IPS-18a (cell line): Measurements from ENCODE around the gene ROPN1.
"Not testable (repeated sequence)": the region's sequence is repeated elsewhere in the genome, so short reads cannot be mapped to it uniquely, and the experiment has no call there.

Experiments used
- H3K27ac ChIP-seq: one replicate; pipeline ENCODE4 v1.5.1; 2013; ENCODE audit warnings: low read length
- H3K27me3 ChIP-seq: one replicate; pipeline ENCODE4 v1.6.1; 2013; ENCODE audit warnings: mild to moderate bottlenecking, low read length; ENCODE audit not compliant: control insufficient read depth, insufficient read depth
- H3K36me3 ChIP-seq: one replicate; pipeline ENCODE4 v1.6.1; 2013; ENCODE audit warnings: low read depth, low read length; ENCODE audit not compliant: control insufficient read depth
- H3K4me1 ChIP-seq: one replicate; pipeline ENCODE4 v1.6.1; 2013; ENCODE audit warnings: low read depth, low read length; ENCODE audit not compliant: control insufficient read depth
- H3K4me3 ChIP-seq: one replicate; pipeline ENCODE4 v1.5.1; 2013; ENCODE audit warnings: low read length
- H3K9ac ChIP-seq: one replicate; pipeline ENCODE4 v1.6.1; 2013; ENCODE audit warnings: mild to moderate bottlenecking, low read length, moderate library complexity
- H3K9me3 ChIP-seq: one replicate; pipeline ENCODE4 v1.6.1; 2013; ENCODE audit warnings: low read depth, low read length; ENCODE audit not compliant: control insufficient read depth

Gene ROPN1

DNA sequence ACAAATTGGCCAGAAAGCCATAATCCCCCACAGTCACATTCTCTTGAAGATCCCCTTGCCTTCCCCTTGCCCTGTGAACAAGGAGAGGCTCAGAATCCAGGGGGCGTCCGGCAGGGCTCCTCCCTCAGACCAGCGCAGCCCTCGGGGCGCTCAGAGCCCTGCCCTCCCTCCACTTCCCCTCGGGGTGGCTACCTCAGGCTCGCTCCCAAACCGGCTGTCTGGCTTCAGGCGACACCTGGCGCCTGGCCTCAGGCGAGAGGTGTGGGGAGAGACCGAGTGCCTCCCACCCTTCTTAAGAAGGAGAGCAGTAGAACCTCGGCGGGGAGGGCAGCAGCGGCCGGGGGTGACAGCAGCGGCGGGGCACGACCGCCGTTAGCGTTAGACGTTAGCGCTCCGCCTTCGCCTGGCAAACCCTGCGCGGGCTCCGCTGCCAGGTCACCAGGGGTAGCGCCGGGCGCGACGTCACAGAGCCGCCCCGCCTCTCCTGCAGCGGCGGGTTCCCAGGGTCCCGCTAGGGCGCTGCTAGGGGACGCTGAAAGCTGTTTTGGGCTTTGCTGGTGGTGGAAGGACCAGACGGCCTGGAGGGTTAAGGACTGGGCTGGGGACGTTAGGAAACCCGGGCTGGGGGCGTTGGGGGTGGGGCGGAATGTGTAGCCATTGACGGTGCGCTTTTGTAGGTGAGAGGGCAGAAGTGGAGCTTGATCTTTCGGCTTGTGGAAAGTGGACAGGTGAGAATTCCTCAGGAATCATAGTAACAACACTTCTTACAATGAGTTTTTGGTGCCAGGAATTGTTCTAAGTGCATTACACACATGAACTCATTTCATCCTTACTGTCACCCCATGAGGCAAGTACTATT lies at the start of gene ROPN1:
Gene ROPN1 (minus strand): TSS at position 395 of the 859 bp plus-strand sequence. CDS start 11,643 bp downstream, outside the sequence.
- H3K4me3 ChIP-seq: not testable (repeated sequence)

DNA sequence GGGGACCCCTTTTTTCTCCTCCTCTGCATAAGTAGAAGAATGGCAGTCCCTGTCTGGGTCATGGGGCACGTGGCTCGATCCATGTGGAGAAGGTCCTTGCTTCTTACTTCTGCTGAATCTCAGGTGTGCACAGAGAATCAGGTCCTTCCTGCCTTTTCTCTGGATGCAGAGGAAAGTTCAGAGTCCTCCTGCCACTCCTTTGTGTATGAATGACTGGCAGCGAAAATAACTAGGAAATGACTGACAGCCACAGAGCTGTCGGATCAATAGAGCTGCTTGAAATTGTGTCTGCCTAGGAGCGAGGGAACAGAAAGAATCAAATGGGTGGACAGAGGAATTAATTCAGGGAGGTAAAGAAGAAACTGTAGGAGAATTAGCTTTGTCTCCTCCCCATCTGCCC lies 49.6 kb upstream of the ROPN1 start:
- H3K36me3 ChIP-seq: no peaks in the 10 kb centered on the region
- H3K27me3 ChIP-seq: peaks cover 12% of the 10 kb centered on the region
- no peak overlapping the region for H3K4me3 ChIP-seq
- no peaks in the 10 kb centered on the region for H3K9me3 ChIP-seq
- H3K4me1 ChIP-seq: no peaks in the 10 kb centered on the region
- no peak overlapping the region for H3K9ac ChIP-seq
- H3K27ac ChIP-seq: no peak overlapping the region

More for the DNA sequence above, at the start of gene ROPN1:
- H3K9me3 ChIP-seq, H3K9ac ChIP-seq, H3K4me1 ChIP-seq, H3K27ac ChIP-seq, H3K36me3 ChIP-seq: not testable (repeated sequence)
- H3K27me3 ChIP-seq: peaks cover 57% of the 10 kb centered on the region

DNA sequence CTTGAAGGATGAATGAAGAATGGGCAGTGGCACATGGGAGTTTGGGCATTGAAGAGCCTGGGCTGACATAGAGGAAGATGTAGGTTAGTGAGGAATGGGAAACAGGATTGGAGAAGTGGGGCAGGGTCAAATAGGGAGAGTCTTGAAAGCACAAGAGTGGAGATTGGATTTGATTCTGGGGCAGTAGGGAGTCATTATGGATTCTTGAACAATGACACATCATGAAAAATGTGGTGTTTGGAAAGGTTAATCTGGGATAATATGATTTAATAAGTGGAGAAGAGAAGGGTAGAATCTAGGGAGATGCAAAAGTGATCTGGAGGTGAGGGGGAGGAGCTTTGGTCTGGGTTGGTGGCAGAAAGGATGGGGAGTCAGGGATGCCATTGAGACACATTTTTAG lies 45.4 kb upstream of the ROPN1 start:
- H3K4me3 ChIP-seq: no peak overlapping the region
- H3K4me1 ChIP-seq: no peaks in the 10 kb centered on the region
- no peak overlapping the region for H3K9ac ChIP-seq
- H3K36me3 ChIP-seq: no peaks in the 10 kb centered on the region
- H3K27me3 ChIP-seq: peaks cover 42% of the 10 kb centered on the region
- H3K27ac ChIP-seq: no peak overlapping the region
- H3K9me3 ChIP-seq: no peaks in the 10 kb centered on the region

DNA sequence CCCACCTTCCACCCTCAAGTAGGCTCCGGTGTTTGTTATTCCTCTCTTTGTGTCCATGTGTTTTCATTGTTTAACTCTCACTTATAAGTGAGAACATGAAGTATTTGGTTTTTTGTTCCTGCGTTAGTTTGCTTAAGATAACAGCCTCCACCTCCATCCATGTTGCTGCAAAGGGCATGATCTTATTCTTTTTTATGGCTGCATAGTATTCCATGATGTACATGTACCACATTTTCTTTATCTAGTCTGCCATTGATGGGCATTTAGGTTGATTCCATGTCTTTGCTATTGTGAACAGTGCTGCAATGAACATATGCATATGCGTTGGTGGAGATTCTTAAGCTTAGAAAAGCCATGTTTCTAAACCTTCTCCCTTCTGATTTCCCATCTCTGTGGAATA lies 44.3 kb upstream of the ROPN1 start:
- H3K27me3 ChIP-seq: peaks cover 53% of the 10 kb centered on the region
- H3K9ac ChIP-seq, H3K27ac ChIP-seq, H3K36me3 ChIP-seq, H3K4me3 ChIP-seq, H3K4me1 ChIP-seq, H3K9me3 ChIP-seq: not testable (repeated sequence)

DNA sequence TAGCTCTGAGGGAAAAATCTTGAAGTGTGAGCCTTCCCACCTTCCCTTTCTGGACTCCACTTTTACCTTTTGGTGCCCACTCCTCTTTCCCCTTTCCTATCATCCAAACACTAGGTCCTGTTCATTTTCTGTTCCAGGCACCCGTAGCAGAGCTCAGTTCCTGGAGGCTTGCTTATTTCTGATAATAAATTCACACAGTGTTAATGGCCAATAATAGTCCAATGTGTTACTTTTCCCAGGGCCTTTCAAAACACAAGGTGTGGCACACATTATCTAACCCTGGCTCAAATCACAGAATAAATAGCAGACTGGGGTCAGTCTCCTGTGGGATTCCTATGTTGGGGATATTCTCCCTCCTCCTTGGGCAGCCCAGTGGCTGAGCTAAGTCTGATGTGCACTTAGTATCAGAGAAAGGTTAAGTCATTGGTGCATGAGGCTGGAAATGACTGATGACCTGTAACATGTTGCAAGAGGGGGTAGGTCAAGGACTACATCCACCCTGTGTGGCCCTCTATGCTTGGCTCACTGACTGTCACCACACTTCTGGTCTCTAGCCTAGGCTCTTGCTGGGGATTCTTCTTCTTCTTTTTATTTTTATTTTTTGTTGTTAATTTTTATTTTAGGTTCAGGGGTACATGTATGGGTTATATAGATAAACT lies 43.7 kb upstream of the ROPN1 start:
- no peaks in the 10 kb centered on the region for H3K9me3 ChIP-seq
- H3K36me3 ChIP-seq: no peaks in the 10 kb centered on the region
- H3K4me3 ChIP-seq: no peak overlapping the region
- peaks cover 56% of the 10 kb centered on the region for H3K27me3 ChIP-seq
- peaks cover 3% of the 10 kb centered on the region for H3K4me1 ChIP-seq
- no peak overlapping the region for H3K9ac ChIP-seq
- no peak overlapping the region for H3K27ac ChIP-seq

DNA sequence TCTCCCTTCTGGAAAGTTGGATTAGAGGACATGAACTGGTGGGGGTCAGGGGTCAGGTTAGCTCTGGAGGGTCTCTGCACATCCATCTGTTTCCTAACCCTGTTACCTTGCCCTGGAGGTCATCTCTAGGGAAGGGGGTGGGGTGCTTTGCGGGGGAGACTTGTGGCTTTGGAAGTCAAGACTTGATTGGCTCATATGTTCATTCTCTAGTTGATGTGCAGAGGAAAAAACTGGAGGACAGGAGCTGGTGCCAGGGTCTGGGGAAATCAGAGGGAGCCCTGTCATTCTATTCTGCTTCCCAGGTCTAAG lies 42.9 kb upstream of the ROPN1 start:
- Histone ChIP-seq H3K9me3 (no peaks in the 10 kb centered on the region), H3K9ac (no peak overlapping the region), H3K4me1 (peaks cover 3% of the 10 kb centered on the region), H3K36me3 (no peaks in the 10 kb centered on the region), H3K27ac (no peak overlapping the region), H3K27me3 (peaks cover 56% of the 10 kb centered on the region), H3K4me3 (peak overlapping the region; percentile 73)

DNA sequence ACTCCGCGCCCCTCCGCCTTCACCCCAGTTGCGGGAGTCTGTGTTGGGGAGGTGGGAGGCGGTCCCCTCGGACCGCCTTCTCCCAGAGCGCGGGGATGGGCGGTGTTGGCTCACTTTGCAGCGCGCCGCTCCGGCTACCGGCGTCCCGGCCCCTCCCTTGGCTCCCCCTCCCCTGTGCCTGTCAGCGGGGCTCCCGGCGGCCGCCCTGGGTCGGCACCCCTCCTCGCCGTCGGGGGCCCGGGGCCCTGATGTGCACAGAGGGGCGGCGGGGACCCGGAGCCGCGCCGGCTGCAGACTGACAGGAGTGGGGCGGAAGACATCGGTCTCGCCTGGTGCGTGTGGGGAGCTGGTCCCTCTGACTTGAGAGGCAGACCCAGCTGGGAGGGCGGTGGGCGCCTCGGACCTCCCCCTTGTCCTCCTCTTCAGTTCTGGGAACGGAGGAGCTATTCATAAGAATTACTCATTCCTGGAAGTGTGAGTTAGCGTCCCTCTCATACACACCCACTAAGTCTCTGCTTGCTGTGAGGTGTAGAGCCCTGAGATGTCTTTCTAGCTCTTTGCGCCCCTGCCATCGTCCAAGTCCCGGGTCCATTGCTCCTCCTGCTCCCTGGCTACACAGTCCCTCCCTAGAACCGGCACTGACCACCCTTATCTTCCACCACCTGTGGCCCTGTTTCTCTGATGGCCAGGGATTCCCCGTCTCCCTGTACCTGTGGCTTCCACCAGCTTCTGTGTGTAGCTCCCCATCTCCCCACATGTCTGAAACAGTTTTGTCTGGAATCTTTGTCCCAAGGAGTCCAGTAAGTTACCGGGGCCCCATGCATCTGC lies 42.3 kb upstream of the ROPN1 start:
- Histone ChIP-seq H3K9ac (peak overlapping the region; percentile 25), H3K4me1 (peaks cover 3% of the 10 kb centered on the region), H3K27me3 (peaks cover 56% of the 10 kb centered on the region), H3K4me3 (peak overlapping the region; percentile 73), H3K36me3 (no peaks in the 10 kb centered on the region), H3K27ac (no peak overlapping the region), H3K9me3 (no peaks in the 10 kb centered on the region)

DNA sequence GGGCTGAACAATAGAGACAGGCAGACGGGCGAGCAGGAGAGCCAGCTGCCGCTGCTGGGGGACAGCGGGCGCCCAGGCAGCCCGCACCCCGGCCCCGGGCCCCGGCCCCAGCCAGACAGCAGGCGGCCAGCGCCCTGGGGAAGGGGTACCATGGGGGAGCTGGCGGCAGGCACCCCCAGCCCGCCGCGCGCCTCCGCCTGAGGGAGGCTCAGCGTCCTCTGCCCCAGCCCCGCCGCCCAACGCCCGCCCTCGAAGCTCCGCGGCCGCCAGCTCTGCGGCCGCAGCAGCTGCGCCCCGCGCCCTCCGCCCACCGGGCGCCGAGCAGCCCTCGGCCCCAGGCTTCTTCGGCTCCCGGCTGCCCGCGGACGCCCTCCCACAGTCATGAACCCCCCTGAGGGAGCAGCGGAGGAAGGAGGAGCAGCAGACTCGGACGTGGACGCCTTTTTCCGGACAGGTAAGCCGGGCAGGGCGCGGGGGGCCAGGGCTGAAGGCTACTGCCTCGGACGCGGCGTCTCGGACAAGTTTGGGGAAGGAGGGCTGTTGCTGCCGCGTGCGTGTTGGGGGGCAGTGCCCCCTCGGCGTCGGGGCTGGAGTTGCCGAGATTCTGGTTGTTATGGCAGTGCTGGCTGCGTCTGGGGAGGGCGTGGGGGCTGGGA lies 41.6 kb upstream of the ROPN1 start, which contains the start of gene KALRN:
Gene KALRN (plus strand): TSS at position 10 of the 656 bp plus-strand sequence.
- peaks cover 3% of the 10 kb centered on the region for H3K4me1 ChIP-seq
- H3K36me3 ChIP-seq: no peaks in the 10 kb centered on the region
- H3K27me3 ChIP-seq: peaks cover 56% of the 10 kb centered on the region
- H3K27ac ChIP-seq: no peak within 1 kb of the TSS
- H3K9ac ChIP-seq: peak within 1 kb of the TSS; percentile 73
- H3K4me3 ChIP-seq: peak within 1 kb of the TSS; percentile 86
- H3K9me3 ChIP-seq: no peaks in the 10 kb centered on the region

DNA sequence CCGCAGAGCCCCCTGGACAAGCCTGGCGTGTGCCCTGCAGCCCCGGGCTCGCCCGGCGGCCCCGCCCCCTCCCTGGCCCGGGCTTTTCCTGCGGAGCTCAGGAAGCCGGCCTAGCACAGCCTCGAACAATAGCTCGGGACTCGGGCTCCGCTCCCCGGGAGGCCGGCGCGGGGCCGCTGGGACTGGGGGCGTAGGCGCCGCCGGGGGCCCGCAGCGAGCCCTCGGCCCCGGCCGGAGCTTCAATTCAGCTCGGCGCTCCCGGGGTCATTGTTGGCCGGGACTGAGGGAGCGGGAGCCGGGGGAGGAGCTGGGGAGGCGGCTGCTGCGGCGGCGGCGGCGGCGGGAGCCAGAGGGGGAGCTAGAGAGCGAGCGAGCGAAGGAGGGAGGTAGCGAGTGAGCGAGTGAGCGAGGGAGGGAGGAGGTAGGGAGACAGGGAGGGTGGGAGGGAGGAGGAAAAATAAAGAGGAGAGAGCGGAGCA lies 41.0 kb upstream of the ROPN1 start:
- Histone ChIP-seq H3K36me3 (no peaks in the 10 kb centered on the region), H3K9me3 (no peaks in the 10 kb centered on the region), H3K27ac (no peak overlapping the region), H3K4me1 (peaks cover 3% of the 10 kb centered on the region), H3K4me3 (peak overlapping the region; percentile 86), H3K9ac (peak overlapping the region; percentile 73), H3K27me3 (peaks cover 56% of the 10 kb centered on the region)

DNA sequence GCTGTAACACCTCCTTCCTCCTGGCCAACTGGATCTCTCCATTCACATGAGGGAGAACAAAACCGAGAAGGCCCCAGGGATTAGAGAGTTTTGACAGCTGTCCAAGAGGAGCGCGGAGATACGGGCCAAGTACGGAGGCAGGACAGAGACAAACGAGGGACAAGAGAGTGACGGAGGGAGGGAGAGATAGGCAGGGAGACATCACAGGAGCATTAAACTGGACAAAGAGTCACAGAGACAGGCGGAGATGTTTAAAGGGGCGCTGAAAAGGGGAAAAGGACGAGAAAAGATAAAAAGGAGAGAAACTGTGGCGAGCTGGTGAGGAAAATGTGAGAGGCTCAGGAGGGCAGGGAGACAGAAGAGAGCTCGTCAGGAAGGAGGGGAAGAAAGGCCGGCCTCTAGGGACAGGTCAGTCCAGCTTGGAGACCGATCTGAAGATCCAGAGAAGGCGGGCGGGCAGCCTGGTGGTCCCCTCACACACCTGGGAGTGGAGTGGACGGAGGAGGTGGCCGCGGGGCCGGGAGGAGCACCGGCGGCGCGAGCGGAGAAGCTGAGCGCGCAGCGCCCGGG lies 40.5 kb upstream of the ROPN1 start:
- Histone ChIP-seq H3K9me3 (no peaks in the 10 kb centered on the region), H3K9ac (peak overlapping the region; percentile 73), H3K4me3 (peak overlapping the region; percentile 86), H3K27ac (no peak overlapping the region), H3K27me3 (peaks cover 53% of the 10 kb centered on the region), H3K4me1 (peaks cover 3% of the 10 kb centered on the region), H3K36me3 (no peaks in the 10 kb centered on the region)

DNA sequence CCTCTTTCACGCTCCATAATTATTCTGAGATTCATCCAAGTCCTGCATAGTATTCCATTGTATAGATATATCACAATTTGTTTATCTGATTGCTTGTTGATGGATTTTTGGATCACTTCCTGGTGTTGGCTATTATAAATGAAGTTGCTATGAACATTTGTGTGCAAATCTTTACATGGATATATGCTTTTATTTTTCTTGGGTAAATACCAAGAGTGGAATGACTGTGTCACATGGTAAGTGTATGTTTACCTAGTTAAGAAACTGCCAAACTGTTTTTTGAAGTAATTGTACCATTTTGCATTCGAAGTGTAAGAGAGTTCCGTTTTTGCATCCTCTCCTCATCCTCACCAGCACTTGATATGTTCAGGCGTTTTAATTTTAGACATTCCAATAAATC lies 34.6 kb upstream of the ROPN1 start:
- no peak overlapping the region for H3K4me3 ChIP-seq
- H3K4me1 ChIP-seq: no peaks in the 10 kb centered on the region
- no peaks in the 10 kb centered on the region for H3K36me3 ChIP-seq
- H3K27ac ChIP-seq: no peak overlapping the region
- no peaks in the 10 kb centered on the region for H3K9me3 ChIP-seq
- H3K27me3 ChIP-seq: peaks cover 6% of the 10 kb centered on the region
- H3K9ac ChIP-seq: no peak overlapping the region
